HG02884 (cell line): ENCODE results near the gene ZNF18.

Experiments
- ATAC-seq: cut with Tn5 transposase; IDR thresholded peaks from one replicate; pipeline ENCODE4 v1.9.1; 2021; ENCODE audit warnings: mild to moderate bottlenecking, moderate library complexity; ENCODE audit not compliant: unreplicated experiment

Gene ZNF18, protein sequence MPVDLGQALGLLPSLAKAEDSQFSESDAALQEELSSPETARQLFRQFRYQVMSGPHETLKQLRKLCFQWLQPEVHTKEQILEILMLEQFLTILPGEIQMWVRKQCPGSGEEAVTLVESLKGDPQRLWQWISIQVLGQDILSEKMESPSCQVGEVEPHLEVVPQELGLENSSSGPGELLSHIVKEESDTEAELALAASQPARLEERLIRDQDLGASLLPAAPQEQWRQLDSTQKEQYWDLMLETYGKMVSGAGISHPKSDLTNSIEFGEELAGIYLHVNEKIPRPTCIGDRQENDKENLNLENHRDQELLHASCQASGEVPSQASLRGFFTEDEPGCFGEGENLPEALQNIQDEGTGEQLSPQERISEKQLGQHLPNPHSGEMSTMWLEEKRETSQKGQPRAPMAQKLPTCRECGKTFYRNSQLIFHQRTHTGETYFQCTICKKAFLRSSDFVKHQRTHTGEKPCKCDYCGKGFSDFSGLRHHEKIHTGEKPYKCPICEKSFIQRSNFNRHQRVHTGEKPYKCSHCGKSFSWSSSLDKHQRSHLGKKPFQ

DNA sequence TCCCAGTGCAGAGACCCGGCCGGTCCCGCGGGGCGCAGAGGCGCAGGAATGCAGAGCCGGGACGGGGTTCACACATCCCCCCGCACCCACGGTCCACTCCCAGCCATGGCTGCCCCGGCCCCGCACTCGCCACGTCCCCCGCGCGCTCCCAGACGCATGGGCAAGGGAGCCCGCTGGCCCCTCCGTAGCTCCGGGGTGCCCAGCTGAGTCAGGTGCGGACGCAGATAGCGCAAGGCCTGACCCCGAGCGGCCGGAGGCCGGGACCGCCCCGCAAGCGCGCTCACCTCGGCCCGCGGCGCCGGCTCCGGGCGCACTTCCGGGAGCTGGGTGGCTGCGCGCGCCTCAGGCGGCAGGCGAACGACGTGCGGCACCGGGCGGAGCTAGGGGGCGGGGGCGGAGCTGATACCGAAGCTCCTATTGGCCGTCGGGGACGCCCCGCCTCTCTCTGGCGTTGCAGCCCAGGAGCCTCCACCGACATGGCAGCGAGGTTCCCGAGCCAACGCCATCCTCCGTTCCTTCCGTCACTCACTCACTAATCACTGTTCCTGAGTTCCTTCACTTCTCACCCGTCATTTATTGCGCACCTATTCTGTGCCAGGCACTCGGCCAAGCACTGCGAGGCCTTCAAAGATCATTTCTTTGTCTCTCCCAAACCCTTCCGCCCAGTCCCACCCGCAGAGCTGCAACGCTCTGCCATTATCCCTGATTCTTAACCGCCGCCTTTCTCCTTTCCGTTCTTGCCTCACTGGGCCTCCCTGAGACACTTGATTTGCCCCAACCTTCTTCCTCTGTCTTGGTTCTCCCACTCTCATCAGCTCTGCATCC lies at the start of gene ZNF18:
Gene ZNF18 (minus strand): TSS at position 329 of the 825 bp plus-strand sequence. CDS start 4,646 bp downstream, outside the sequence.
- peak; percentile 93 for ATAC-seq

DNA sequence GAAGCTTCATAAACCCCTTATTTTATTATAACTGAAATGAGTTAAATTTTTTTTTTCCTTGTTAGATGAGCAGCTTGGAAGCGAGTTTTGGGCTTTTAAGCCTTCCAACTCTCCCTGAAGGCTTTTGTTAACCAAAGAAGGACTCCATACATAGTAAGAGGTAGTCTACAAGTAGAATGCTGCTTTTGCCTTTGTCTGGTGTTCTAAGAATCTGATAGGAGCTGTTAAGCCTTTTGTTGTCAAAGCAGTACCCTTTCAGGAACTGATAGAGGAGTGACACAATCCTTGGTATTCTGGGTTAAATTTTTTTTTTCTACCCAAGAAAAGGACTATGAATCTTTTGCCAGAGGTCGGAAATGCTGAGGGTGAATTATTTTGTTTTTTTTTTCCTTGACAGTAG lies 49.5 kb upstream of the ZNF18 start:
- ATAC-seq = no peak

DNA sequence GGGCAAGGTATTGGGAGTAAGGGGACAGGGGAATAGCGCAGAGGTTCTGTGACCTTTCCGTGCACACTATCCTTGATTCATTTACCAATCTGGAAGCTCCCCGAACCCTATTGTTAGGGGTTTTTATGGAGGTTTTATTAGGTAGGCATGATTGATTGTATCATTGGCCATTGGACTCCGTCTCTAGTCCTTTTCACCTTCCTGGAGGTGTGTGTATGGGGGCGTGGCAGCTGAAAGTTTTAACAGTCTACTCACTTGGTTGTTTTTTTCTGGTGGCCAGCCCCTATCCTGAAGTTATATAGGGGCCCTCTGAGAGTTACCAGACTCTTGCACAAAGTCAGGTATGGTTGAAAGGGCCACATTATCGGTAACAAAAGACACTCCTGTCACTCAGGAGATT lies 46.4 kb upstream of the ZNF18 start:
- ATAC-seq = no peak

DNA sequence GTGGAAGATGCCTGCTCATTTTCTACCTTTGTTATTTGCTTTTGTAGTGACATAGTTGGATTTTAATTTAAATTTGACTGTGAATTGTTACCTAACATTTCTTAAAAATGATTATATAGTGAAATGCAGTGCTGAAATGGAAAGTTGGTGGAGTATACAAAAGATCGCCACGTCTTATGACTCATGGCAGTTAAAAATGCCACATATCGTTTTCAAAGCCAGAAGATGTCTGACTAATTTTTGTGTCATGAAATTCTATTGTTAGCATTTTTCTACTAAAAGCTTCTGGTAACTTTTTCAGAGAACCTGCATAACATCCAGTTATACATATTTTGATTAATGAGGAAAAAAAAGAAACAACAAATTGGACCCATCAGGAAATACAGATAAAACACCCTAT lies 44.0 kb upstream of the ZNF18 start:
- ATAC-seq = no peak

DNA sequence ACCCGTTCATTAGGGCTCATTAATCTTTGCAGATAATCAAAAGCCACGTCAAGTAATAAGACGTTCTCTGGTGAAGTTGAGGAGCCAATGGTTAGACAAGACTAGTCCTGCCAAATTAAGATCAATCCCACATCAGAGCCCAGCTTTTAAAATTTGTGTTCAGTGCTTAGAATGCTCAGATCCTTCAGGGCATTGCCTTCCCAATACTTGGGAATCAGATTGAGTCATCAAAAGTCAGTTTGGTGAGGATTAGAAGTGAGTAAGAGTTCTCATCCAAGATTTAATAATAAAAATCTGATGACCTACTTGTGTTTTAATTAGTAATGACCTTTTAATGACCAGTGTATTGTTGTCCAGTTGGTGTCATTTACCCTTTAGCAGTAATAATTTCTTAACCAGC lies 43.2 kb upstream of the ZNF18 start:
- no peak for ATAC-seq

DNA sequence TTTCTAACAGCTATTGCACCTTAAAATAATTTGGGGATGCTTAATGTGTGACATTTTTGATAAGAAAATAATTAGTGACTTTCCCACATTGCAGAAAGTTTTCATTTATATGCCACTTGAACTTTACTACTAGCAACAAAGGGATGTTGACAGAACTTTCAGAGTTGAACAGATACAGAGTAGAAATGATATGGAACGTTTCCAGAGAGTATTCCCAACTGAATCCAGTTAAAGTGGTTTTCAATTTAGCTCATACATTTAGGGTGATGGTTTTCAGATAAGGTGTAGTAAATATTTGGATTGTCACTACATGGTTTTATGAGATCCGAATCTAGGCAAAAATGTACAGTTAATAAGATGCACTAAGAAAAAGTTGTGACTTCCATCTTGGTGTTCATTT lies 40.7 kb upstream of the ZNF18 start:
- ATAC-seq = no peak

DNA sequence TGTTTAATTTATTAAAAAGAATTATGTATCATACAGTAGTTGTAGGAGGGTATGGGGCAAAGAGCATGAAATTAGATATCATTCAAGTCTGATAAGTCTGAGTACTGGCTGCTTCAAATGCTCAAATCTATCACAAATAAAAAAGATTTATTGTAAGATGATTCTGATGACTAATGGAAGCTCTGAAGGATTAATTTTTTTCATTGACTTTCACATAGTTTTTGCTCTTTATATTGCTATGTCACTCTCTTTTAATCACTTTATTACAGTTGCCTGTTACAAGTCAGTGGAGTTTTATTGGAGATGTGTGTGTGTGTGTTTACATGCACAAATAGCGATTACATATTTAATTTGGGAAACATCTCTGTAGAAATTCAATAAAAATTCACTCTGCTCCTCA lies 38.4 kb upstream of the ZNF18 start:
- ATAC-seq = no peak

DNA sequence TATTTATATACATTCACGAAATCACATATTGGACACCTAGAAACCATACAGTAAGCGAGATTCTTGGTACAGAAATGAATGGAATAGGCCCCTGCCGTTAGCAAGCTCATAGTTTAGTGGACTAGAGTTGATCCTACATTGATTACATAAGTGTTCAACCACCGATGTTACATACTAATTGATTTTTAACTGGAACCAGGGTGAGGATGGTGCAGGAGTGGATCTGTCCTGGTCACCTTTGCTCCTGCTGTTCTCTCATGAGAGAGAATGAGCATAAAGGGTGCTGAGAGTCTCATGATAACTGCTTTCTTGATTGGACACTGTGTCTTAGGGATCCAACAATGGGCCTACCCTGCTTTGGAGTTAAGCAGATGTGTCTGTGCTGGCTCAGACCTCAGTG lies 37.3 kb upstream of the ZNF18 start:
- ATAC-seq = no peak

DNA sequence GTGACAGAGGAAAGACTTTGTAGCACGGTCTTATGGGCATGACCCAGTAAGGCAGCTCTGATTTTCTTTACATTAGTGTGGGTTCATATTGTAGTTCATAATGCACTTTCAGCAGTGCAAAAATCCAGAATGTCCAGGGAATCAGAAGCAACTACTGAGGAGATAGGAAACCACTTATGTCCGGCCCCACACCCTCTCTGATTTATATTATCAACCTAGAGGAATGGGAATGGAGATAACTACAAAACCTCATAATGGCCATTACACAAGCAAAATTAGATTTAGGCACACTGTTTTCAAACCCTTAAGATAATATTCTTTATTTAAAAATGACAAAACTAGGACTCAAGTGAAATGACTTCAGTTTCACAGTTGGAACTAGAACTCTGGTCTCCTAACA lies 31.3 kb upstream of the ZNF18 start:
- no peak for ATAC-seq

DNA sequence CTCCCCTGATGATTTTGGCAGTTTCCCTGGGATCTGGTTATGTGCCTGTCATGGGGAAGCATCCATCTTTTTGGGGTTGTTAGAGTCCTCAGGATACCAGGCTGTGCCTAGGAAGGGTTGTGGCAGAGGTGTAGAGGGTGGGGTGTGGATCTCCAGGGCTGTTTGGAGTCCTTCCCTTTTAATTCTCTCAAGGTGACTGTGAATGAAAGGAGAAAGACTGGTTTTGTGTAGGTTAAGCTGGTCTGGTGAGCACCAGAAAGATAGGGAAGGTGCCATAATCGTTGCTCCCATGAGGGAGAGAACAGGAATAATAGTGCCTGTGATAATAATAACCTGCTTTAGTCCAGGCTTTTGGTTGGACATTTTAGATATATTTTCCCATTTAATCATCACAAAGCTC lies 30.4 kb upstream of the ZNF18 start:
- ATAC-seq = no peak

DNA sequence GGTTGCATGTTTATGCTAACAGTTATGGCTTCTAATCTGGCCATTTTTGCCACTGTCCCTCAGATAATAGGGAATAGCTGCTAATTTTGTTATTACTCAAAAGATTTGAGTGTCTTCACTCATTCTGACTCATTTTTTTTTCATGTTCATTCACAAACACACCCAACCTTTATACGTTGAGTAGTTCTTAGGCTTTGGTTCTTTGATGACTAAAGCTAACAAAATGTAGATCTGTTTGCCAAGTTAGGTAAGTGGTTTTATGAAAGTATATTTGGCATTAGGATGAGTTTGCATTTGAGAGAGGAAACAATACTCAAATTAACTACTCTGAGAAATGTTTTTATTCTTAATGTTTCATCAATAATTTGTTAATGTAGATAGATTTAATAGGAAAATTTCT lies 27.1 kb upstream of the ZNF18 start:
- ATAC-seq = no peak

DNA sequence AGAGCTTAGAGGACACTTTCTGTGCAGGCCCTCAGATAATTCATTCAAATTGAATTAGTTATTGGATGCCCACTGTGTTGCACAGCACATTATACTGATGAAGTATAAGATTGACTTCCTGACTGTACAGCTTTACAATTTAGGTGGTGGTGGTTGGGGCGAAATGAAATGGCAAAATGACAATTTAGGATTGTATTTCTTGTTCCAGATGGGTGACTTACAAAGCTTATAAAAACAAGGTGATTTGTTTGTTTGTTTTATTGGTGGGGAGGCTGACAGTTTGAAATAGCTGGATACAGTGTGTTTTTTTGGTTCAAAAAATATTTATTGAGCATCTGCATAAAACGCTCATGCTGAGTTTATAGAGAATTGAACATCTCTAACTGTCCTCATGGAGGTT lies 25.0 kb upstream of the ZNF18 start:
- no peak for ATAC-seq

DNA sequence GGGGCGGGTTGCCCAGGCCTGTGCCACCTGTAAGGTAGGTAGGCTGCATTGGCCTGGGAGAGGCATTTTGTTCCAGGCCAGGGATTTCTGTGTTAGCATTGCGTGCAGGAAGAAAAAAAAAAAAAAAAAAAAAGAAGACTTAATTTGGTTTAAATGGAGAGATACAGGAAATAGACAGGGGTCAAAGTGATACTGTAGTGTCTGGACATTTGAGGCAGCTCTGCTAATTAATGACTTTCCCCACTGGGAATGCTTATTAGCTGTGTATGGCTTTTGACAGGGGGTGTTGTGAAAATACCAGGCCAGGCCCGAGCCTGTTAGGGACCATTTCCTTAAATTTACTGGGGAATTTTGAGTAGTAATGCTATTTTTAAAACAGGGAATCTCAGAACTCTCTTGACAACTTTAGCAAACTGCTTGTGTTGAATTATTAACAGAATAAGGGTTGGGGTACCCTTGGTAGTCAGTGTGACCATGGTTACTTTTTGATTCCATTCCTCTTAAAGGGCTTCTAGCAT lies 24.4 kb upstream of the ZNF18 start:
- ATAC-seq = no peak

DNA sequence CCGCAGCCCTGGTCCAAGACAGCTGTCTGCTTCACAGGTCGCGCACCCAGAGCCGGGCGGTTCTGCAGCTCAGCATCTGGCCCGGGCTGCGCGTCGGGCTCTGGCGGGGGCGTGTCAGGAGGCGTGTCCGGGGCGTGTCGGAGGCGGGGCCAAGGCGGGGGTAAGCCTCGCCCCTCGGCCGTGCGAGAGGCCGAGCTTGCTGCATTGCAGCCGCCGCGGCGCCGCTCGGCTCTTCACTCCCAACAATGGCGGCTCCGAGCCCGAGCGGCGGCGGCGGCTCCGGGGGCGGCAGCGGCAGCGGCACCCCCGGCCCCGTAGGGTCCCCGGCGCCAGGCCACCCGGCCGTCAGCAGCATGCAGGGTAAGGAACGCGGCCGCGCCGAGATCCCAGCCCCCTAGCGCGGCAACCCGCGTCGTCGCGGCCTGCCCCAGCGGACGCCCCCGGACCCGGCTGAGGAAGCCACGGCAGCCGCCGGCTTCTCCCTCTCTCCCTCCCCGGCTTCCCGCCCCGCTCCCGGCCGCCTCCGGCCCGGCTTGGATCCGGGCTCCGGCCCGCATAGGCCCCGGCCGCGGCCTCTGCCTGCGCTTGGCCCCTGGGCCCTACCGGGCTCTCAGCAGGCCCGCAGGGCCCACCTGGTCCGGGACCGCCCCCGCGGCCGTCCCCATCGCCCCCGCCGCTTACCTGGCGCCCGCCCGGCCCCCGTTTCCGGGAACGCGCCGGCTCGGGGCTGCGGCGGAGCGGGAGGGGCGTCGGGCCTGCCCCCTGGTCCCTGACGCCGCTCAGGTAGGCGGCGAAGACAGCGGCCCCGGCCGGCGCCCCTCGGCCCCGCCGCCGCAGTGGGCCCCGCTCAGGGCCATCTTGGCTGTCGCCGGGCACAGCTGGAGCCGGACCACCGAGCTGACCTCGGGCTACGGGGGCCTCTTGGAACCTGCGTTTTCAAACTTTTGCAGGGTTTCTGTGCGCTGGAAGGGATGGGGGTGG lies 23.7 kb upstream of the ZNF18 start, which contains the start of gene MAP2K4:
Gene MAP2K4 (plus strand): TSS at position 236 of the 981 bp plus-strand sequence. CDS start 10 bp downstream, at position 246.
- ATAC-seq = peak; percentile 92

DNA sequence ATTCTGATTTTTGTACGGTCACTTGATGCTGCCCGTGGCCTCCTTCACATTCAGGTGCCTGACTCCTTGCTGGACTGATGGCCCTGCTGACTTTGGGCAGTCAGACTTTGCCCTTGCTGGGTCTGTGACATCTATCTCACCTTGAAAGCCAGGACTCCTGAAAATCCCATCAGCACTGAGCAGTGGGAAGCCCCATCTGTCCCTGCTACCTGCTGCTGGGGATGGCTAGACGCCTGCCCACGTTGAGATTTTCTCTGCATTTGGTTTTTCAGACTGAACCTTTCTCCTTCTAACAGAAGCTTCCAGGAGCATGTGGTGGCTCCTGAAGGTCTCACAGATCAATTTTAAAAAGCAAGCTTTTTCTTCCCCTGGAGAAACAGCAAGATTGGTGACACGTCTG lies 10.2 kb upstream of the ZNF18 start:
- ATAC-seq = no peak

DNA sequence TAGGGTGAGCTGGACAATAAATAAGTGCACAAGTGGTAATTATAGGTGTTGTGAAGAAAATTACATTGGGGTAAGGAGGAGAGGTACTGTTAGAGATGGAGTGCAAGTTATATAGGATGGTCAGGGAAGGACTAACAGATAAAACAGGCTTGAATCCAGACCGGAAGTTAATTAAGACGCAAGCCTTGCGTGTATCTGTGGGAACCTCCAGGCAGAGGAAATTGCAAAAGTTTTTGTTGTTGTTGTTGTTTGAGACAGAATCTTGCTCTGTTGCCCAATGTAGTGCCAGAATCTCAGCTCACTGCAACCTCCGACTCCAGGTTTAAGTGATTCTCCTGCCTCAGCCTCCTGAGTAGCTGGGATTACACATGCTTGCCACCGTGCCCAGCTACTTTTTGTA lies 2.4 kb upstream of the ZNF18 start:
- no peak for ATAC-seq

DNA sequence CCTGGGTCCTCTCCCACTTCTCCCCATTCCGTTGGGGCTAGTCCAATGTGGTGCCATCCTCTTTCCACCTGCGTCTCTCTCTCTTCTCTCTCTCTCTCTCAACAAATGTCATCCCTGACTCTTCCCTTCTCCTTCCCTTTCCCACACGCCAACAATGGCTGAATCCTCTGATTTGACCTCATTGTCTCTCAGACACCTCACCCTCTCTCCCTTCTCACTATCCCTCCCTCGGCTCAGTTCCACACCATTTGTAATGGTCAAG lies 628 bp upstream of the ZNF18 start:
- ATAC-seq = no peak

DNA sequence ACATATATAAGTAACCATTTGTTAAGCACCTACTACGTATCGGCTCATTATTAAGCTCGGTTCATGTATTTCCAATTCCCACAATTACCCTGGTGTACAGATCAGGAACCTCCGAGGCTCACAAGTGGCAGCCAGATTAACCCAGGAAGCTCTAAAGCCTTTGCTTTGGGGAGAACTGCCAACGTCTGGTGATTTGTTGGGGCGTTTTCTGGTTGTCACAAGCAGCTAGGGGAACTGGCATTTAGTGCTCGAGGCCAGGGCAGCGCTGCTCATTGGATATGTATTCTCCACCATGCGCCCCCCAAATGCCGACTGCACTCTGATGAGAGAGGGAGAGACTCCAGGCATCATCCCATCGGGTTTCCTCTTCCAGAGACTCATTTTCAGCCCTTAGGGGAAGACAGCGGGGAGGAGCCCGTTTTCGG lies 541 bp downstream of the ZNF18 start:
- peak; percentile 39 for ATAC-seq

DNA sequence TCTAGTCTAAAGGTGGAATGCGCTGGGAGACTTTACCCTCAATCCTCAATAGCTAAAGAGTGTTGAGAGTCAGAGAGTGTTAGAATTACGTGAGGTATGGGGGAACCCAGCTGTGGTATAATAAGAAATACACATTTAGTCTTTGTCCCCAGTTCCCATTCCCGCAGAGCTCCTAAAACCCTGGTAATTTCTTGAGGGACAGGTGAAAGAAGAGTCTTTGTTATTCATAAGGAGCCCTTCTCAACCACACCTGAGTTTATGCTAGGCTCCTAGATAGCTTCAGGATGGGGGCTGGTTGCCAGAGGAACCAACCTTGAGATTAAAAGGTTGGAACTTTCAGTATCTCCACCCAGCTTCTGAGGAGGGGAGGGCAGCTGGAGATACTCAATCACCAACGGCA lies 5.8 kb downstream of the ZNF18 start:
- ATAC-seq = no peak

DNA sequence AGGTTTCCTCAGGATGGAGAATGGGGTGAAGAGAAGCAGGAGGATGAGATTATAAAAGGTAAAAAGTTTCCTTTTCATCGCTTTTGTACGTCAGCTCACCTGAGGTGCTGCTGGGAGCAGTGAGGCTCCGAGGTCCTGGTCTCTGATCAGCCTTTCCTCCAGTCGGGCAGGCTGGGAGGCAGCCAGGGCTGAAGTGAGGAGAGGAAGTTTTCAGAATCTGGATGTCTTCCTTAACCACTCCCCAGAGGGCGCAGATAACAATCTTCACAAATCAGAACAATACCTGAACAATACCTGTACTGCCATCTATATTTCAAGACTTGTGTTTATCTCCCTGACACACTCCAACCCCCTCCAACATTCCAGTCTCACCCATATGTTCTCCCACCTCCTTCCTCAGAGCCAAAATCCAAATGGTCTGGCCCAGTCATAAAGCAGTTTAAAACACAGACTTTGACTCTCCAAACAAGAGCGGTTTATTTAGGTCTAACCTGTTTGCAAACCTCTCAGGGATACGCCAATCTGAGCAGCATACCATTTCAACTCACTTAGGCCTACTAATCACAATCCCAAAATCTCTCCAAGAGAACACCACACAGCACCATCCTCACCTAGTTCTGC lies 6.8 kb downstream of the ZNF18 start:
- no peak for ATAC-seq
